Ovary (tissue), 3 donors: ENCODE results near the gene NUDT1.

Source experiments
- CTCF ChIP-seq, 3 donors: fragments of 450-650 bp in 2 of 3; fragments of 200-600 bp in 1 of 3; IDR thresholded peaks; one replicate each; pipeline versions ENCODE4 v1.5.1 to v1.8.0; 2016 to 2022; ENCODE audit warnings: antibody characterized with exemption in 3 of 3, mild to moderate bottlenecking in 1 of 3
- POLR2A ChIP-seq: fragments of 450-650 bp; IDR thresholded peaks from one replicate; pipeline ENCODE4 v1.6.1; 2017; ENCODE audit warnings: antibody characterized with exemption, mild to moderate bottlenecking, moderate library complexity
- donor health status: DM: no; HTN: no; CAD: no.

- TF ChIP-seq CTCF (IDR thresholded peaks at IDR 0.05): no peak
- TF ChIP-seq POLR2A: no peak
These were observed 32.6 kb downstream of the NUDT1 start for GRCh38 chr7:2274666-2275065.
